Glutamatergic neuron (in vitro differentiated cells): ENCODE results near the gene HSPG2. TPM values are rescaled to one million over a fixed set of nuclear protein-coding genes. Genes with fewer than 3 reads are reported as not detected.

Experiments used
- DNase-seq: peaks from one replicate; pipeline ENCODE4 v3.0.0; 2022
- H3K27ac Mint-ChIP-seq: one replicate; pipeline ENCODE4 v1.8.0; 2020; ENCODE audit warnings: mild to moderate bottlenecking, mixed read lengths, inconsistent platforms; ENCODE audit not compliant: unreplicated experiment
- H3K27me3 Mint-ChIP-seq: one replicate; pipeline ENCODE4 v1.8.0; 2020; ENCODE audit warnings: mild to moderate bottlenecking, moderate library complexity, mixed read lengths, inconsistent platforms; ENCODE audit not compliant: unreplicated experiment
- H3K36me3 Mint-ChIP-seq: one replicate; pipeline ENCODE4 v1.8.0; 2020; ENCODE audit warnings: mild to moderate bottlenecking, mixed read lengths, inconsistent platforms; ENCODE audit not compliant: unreplicated experiment
- H3K4me1 Mint-ChIP-seq: one replicate; pipeline ENCODE4 v1.8.0; 2020; ENCODE audit warnings: mild to moderate bottlenecking, low read depth, mixed read lengths, inconsistent platforms; ENCODE audit not compliant: unreplicated experiment
- H3K4me3 Mint-ChIP-seq: one replicate; pipeline ENCODE4 v1.8.0; 2020; ENCODE audit warnings: mild to moderate bottlenecking, mixed read lengths, inconsistent platforms; ENCODE audit not compliant: unreplicated experiment
- H3K9me3 Mint-ChIP-seq: one replicate; pipeline ENCODE4 v1.8.0; 2020; ENCODE audit warnings: mild to moderate bottlenecking, moderate library complexity, mixed read lengths, inconsistent platforms; ENCODE audit not compliant: unreplicated experiment
- CTCF ChIP-seq: fragments of 200-600 bp; sonication (generic); IDR thresholded peaks from one replicate; pipeline ENCODE4 v1.5.0; 2021; ENCODE audit not compliant: partially characterized antibody, unreplicated experiment
- total RNA-seq: library from RNA; stranded (reverse); fragmentation: NEBNext Ultra II Directional; extraction: Animal tissue kit (Norgen Biotek cat#: 25700); gene quantifications from one replicate; pipeline ENCODE4 v1.2.1, GENCODE V29; 2021; ENCODE audit not compliant: unreplicated experiment

HSPG2 gene
- total RNA-seq, 1 donor from 2014 or later: 3.3 TPM

- peaks cover 2% of the 10 kb centered on the region for H3K9me3 Mint-ChIP-seq
- TF ChIP-seq CTCF: no peak
- H3K27me3 Mint-ChIP-seq: peaks cover 6% of the 10 kb centered on the region
- no peak overlapping the region for H3K27ac Mint-ChIP-seq
- H3K4me1 Mint-ChIP-seq: peaks cover 2% of the 10 kb centered on the region
- DNase-seq: no peak
- no peaks in the 10 kb centered on the region for H3K36me3 Mint-ChIP-seq
- no peak overlapping the region for H3K4me3 Mint-ChIP-seq
Measured at GRCh38 chr1:21852282-21853130, 84.6 kb downstream of the HSPG2 start.

GRCh38 chr1:21851430-21852250 lies 85.5 kb downstream of the HSPG2 start:
- no peak overlapping the region for H3K4me3 Mint-ChIP-seq
- DNase-seq: no peak
- H3K36me3 Mint-ChIP-seq: no peaks in the 10 kb centered on the region

GRCh38 chr1:21849909-21850576 lies 87.1 kb downstream of the HSPG2 start:
- no peaks in the 10 kb centered on the region for H3K36me3 Mint-ChIP-seq
- H3K4me3 Mint-ChIP-seq: no peak overlapping the region
- H3K9me3 Mint-ChIP-seq: no peaks in the 10 kb centered on the region
- H3K4me1 Mint-ChIP-seq: no peaks in the 10 kb centered on the region
- DNase-seq: no peak
- TF ChIP-seq CTCF: no peak
- H3K27ac Mint-ChIP-seq: no peak overlapping the region
- no peaks in the 10 kb centered on the region for H3K27me3 Mint-ChIP-seq

More at GRCh38 chr1:21851430-21852250, 85.5 kb downstream of the HSPG2 start:
- Mint-ChIP-seq H3K4me1 (peaks cover 2% of the 10 kb centered on the region), H3K27me3 (peaks cover 3% of the 10 kb centered on the region), H3K27ac (no peak overlapping the region), H3K9me3 (peaks cover 2% of the 10 kb centered on the region)
- no peak for TF ChIP-seq CTCF

- no peak for DNase-seq
- Mint-ChIP-seq H3K27me3 (no peaks in the 10 kb centered on the region), H3K4me3 (no peak overlapping the region), H3K4me1 (no peaks in the 10 kb centered on the region), H3K9me3 (no peaks in the 10 kb centered on the region), H3K36me3 (no peaks in the 10 kb centered on the region), H3K27ac (no peak overlapping the region)
- no peak for TF ChIP-seq CTCF
Measured at GRCh38 chr1:21848524-21849174, 88.5 kb downstream of the HSPG2 start.
